Putamen (tissue), 1 donor: ENCODE data around the gene ITK.
"Not testable (repeated sequence)": the region's sequence is repeated elsewhere in the genome, so short reads cannot be mapped to it uniquely, and the experiment has no call there.

Experiments used
- DNase-seq: peaks from one replicate; pipeline ENCODE4 v3.0.0-alpha.2; 2016; ENCODE audit warnings: low spot score

ITK gene

DNA sequence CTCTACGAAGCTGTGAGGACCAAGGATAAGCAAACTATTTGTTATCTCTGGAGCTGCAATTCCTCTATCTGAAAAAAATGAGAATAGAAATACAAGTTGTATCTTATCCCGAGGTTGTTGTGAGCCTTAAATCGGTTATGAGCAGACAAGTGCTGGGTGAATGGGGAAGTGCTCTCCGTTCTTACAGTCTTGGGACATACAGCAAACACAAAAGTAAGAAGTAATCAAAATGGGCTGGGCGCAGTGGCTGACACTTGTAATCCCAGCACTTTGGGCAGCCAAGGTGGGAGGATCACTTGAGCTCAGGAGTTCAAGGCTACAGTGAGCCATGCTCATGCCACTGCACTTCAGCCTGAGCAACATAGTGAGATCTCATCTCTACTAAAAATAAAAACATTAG lies 31.7 kb downstream of the ITK start:
- no peak for DNase-seq

DNA sequence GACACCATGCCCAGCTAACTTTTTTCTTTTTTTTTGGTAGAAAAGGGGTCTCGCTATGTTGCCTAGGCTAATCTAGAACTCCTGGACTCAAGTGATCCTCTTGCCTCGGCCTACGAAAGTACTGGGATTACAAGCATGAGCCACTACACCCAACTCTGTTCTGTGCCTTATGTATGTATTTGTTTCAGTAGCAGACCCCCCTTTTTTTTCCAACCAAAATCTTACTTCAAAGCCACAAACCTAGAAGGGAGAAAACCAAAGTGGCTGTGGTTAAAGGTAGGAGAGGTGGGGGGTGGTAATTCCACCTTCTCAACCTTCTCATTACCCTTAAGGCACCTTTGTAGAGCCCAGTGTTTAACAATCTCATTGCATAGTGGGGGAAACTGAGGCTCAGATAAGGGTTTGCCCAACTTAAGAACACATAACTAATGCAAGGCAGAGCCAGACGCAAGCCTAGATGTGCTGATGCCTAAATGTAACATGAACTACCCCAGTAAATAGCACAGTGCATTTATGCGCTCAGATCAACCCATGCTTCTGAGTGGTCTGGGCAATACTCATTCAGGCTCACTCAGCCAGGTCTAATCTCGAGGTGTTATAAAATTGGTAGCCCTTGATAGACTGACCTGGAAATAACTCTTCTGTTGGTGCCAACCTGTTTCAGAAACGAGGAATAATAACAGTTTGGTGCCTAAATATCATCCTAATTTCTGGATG lies 33.0 kb downstream of the ITK start:
- no peak for DNase-seq

DNA sequence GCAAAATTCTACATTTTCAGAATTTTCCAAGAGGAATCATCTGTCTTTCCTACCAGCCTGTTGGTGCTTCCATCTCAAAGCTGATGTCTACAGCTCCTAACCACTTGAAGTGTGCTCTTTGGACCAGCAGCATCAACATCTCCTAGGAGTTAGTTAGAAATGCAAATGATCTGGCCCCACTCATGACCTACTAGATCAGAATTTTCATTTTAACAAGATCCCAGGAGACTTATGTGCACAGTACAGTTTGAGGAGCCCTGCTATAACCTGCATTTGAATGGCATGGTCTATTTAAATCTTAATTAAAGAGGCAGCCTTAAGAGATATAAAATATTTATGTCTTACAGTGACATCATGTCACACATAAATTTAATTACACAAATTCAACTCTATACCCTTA lies 33.8 kb downstream of the ITK start:
- DNase-seq, result no peak

DNA sequence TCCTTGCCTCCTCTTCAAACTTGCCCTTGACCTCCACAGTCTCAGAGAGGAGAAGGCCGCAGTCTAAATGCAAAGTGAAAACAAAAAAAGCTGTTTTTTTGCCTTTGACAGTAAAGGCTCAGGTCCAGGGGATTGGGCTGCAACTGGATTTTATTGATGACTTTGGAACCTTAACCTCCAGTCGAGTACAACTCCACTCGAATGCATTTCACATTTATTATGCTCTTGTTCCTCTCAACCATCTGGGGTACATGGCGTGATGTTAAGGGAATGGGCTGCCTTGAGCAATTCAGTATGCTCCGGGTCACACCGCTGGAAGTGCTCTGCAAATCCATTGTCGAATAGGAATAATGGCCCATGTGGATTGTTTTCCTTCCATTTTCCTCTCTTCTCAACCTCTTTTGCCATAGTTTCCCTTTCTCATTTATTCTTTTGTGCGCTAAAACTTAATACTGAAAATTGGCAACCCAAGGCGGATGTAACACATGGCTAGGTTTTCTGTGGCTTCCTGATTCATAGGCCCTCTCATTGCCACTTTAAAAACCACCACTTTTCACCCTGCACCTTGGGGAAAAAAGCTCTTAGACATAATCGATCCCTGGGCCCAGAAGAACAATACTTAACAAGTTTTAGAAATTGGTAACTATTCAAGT lies 34.3 kb downstream of the ITK start:
- no peak for DNase-seq

DNA sequence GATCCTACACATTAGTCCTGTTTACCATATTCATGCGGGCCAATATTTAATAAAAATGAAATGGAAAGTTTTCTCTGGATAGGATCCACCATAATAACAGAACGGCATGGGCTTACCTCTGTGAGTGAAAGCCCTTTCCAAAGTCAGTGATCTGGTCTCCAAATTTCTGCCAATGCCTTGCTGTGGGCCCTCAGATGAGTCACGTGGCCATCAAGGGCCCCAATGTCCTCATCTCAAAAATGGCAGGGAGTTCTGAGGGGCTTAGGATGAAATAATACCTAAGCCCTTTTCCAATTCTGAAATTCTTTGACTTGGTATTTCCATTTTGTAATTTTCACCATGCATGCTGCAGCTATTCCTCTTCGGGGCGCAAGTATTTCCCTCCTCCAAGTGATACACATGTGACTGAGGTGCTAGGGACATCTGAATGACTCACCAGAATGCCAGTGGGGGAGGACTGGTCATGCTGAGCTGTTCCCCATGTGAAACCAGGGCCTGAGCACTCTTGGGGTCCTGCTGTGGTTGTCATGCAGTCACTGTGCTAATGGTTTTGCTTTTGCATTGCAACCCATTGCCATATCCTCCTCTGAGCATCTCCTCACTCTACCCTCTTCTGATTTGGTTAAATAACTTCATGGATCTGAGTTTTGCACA lies 35.0 kb downstream of the ITK start:
- DNase-seq, result no peak

DNA sequence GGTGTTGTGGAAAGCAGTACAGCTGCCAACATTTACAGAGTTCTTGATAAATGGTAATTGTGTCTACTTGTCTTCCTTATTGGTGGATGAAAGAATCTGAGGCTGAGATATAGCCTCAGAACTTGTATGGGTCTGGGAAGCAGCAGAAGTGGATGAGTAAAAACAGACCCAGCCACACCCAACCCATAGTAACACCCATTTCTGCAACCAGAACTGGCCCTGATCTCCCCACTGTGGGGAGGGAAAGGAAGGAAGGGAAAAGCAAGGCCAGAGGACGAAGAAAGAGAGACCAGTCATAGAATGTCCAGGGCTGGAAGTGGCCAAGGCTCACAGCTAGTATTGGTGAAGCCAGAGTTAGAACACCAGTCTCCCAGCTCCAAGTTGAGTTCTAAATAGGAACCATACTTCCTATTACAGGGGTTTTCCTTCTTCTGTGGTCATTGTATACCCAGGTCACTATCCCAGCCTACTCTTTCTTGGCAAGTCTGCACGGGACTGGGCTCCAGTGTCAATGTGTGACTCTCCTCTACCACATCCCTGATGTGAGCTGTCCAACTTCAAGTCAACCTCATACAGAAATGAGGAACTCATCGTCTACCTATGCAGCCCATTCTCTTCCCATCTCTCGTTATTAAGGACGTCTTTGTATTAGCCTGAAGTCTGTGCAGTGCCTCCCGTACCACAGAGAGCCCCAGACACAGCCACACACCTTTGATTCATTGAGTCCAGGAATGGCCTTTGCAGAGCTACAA lies 35.9 kb downstream of the ITK start:
- no peak for DNase-seq

DNA sequence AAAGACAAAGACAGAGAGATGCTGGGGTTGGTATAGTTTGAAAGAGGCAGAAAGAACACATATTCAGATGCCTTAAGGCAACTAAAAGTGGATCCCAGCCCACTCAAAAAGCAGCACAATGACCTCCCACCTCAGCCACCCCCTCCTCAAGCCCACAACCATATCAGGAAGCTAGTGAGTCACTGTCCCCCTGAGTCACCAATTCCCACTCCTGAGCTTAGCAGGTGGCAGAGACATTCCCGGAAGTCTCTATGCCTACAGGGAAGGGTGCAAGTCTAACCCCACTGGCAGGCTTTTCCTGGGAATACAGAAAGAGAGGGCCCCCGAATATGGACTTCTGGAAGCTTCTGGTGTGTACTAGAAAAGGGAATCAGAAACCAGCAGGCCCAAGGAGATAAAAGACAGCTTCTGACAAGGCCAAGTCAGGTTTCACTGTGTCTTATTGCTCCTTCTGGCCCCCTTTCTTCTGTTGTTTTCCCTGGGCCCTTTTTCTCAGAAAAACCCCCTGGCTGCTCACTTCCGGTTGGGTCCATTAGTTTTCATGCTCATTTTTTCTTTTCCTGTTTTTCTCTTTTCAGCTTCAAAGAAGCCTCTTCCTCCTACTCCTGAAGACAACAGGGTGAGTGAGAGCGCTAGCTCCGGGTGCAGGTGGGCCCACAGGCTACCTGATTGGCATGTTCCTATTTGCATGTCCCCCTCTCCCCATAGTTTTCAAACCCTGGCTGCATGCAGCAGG lies 36.8 kb downstream of the ITK start:
- peak; percentile 7 for DNase-seq

DNA sequence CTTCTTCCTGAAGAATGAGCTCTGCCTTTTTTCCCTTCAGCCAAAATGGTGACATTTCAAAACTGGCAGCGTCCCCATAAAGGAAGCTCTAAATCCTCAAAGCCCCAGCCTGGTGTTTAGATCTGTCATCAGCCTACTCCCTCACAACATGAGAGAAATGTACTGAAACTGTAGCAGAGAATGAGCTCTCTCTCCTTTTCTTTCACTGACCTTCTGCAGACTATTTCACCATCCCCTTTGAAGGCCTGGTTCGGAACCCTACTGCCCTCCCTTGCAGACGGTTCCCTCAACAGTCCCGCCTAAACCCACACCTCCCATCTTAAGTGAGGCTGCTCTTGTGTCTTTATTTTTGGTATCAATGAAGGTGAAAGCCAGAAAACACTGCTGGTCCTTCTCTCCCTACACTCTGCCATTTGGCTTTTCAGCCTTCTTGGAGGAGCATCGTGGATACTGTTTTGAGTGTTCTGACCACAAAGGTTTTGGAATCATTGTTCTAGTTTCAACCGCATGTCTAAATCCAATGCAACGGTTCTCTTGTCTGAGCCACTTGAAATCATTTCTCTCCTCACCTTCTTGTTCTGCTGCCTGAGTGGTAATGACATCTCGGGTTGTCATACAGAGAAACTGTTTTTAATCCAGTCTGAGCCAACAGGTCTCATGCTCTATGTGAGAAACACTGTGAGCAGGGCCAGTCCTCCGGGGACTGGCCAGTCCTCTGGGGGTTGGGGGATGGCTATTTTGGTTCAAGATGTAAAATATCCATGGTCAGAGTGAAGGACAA lies 39.0 kb downstream of the ITK start:
- no peak for DNase-seq

DNA sequence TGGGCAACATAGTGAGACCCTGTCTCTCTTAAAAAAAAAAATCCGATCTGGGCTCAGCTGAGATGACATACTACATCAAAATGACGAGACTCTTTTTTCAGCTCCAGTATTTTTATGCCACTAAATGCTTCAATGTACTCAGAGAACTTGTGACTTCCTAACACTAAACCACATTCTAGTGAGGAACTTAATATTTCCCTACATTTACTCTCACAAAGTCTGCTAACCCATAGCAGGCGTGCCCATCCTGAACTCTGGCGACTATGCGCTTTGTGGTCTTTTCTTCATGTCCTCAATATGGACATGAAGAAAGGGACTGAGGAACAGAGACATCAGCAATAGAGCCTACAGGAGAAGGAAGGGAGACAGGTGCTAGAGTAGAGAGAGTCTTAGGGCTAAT lies 41.3 kb downstream of the ITK start:
- DNase-seq, result no peak

DNA sequence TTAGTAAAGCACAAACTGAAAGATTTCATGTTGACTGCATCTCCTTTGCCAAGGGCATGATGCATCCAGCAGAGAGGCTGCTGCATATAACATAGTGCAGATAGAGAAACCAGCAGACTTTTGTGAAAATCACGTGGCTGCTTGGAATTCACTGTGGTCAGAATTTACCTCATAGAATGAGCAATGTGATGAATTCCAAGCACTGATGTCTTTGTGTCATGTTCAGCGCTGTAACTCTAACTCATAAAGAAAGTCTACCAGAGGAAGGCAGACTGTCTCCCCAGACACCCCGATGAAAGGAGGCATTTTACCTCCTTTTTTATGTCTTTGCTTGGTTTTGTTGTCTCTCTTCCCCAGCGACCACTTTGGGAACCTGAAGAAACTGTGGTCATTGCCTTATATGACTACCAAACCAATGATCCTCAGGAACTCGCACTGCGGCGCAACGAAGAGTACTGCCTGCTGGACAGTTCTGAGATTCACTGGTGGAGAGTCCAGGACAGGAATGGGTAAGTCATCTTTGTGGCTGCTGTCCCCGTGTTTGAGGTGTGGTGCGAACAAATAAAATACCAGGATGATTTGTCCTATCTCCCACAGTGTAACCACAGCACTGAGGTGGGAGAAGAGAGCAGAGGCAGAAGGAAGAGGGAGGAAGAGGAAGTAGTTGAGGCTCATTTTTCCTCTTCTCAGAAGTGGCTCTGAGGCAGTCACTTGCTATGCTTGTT lies 42.0 kb downstream of the ITK start:
- DNase-seq, result no peak

DNA sequence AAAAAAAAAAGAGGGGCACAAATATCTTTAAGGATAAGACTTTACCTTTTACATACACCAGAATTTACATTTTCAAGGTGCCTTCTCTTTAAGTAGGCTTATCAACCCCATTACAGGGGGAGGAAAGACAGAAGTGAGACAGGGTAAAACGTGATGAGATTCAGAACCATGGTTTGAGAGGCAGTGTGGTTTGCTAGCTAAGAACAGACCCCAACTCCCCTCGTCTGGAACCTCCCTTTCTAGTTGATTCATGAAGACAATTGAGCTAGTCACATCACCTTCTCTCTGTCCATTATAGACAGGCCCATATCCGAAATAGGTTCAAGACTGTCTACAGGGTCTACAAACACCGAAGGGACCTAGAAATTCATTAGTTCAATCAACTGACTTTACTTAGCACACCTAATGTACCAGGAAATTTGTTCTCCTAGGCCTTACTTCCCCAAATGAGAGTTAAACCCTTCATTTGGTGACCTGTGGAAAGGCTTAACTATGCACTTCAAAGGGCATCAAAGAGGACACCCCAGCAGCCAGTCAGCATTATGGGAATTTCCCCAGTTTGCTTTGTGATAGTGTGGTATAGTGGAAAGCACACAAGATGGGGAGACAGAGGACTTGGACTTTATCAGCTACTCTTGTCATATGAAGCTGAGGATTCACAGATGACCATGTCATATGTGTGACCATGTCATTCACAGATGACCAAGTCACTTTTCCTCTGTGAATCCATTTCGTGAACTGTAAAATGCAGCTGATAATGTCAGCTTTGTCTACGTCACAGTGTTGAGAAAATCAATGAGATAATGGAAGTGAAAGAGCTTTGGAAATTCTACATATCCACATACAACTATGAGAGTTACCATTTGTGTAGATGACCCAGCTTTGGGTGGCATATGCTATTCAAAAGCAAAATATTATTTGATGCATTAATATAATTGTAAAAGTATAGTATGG lies 45.1 kb downstream of the ITK start:
- DNase-seq, result no peak

DNA sequence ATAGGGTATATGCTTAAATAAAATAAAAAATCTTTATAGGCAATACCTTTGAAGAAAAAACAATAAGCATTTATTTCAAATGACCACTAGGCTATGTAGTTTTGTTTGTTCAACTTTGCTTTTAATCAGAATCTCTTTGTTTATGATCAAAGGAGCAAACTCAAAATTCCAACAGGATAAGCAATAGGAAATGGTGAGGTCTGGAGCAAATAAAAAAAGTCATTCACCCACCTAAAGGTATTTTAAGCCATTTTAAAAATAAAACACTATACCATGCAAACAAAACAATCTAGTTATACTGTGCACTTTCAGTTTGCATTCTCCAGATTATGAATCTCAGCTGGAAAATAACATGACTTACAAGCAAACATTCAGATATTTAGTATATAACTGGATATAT lies 50.0 kb downstream of the ITK start:
- no peak for DNase-seq

DNA sequence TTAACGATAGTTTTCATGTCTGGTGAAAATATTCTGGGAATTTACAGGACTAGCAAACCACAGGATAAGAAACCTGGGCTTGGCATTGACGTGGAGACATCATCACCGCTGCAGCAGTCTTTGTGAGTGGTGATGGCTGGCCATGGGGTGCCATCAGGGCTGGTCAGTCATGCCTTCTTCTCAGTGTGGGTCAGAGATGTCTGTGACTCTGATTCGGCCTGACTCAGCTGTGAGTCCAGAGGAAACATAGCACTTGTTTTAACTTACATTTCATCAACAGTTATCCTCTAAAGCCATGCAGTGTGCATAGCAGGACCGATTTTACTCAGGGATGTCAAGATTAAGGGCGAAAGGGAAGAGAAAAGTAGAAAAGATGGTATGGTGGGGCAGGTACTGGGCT lies 52.1 kb downstream of the ITK start:
- DNase-seq, result no peak

DNA sequence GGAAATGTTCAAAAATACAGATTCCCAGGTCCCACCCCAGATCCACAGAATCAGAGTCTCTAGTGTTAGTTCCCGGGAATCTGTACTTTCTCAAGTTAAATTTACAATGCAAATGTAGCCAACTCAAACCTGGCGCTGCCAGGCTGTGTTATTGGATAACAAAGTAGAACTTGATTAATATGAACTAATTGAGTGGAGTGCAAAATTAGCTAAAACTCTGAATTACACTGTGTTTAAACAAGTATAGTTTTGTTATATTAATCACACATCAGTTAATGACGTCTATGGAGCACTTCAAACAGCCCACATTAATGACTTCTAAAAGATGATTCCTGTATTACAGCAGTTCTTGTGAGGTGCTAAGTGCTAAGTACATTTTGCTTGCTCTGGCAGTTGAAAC lies 52.9 kb downstream of the ITK start:
- DNase-seq, result no peak

DNA sequence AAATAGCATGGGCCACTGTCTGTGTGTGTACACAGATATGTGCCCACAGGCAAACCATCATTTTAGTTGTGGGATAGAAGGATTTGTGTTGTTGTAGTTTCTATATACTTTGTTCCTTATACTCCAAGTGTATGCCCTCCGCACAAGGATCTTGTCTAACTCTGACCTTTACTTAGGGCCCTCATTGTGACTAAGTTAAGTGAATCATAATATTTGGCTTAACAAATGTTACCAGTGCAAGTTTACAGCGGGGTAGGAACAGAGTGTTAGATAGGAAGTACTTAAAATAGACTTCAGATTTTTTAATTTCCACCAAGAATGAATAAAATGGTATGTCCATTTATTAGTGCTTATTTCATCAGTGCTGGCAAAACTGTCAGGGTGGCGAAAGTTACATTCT lies 55.8 kb downstream of the ITK start:
- DNase-seq, result no peak

DNA sequence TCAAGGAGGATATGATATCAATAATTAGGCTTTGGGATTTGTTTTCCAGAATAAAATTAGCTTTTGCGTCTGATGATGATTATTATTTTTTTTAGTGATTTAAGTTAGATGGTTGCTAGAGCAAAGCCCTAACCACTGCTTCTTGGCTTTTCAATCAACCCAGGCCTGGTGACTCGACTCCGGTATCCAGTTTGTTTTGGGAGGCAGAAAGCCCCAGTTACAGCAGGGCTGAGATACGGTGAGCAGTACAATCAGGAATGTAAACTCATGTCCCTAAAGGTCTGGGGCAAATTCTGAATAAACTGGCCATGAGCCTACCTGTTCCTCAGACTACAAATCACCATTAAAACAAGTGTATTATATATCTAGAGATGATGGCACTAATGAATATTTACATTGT lies 60.8 kb downstream of the ITK start:
- DNase-seq, result no peak

DNA sequence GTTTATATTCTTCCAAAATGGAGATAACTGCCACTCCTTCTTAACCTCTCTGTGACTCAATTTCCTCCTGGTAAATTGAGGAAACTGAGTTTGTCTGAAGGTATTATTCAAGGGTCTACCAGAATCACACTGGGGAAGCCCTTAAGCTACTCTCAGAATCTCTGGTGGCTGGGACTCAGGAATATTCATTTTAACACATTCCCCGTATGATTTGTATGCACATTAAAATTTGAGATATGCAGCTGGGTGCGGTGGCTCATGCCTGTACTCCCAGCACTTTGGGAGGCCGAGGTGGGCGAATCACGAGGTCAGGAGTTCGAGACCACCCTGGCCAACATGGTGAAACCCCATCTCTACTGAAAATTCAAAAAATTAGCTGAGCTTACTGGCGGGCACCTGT lies 64.1 kb downstream of the ITK start:
- DNase-seq, result not testable (repeated sequence)

DNA sequence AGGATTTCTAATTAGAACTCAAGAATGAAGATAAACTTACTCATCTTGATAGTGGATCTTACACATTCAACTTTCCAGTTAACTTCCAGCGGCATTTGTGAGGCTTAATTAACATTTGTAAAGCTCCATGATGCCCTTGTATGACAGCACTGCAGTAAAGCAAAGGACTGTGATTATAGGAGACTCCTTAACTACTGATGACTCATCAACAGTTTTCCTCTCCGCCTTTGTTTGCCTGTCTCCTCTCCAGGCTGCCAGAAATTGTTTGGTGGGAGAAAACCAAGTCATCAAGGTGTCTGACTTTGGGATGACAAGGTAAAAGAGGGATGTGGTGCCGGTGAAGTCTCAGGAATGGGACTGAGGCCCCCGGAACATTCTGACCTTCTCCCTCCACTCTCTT lies 64.8 kb downstream of the ITK start:
- DNase-seq, result no peak

DNA sequence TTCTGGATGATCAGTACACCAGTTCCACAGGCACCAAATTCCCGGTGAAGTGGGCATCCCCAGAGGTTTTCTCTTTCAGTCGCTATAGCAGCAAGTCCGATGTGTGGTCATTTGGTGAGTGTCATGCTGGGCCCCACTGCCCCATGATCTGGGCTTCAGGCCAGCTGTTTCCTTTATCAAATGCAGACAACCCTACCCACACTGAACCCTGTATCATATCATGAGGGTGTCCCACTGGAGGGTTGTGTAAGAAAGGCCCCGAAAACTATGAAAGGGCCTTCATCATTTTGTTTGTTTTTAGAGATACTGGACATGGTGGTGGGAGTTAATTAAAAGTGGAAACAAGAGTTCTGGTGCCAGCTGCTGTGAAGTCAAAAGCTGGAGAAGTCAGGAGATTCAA lies 65.2 kb downstream of the ITK start:
- DNase-seq, result no peak

DNA sequence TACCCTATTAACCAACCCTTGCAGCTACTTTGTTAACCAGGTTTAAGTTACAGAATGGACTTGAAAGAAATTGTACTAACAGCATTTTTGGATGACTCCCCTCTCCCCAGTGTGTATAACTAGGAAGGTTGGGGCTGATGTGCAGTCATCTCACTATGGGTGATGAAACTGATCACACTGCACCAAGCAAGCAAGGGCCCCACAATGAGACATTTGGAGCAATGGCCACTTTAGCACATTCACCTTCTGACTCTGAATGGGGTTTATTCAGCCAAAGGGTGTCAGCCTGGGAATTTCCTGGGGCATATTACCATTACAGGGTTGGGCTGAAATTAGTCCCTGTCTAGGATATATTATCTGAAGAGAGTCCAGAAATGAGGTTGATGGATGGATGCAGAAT lies 66.6 kb downstream of the ITK start:
- DNase-seq, result no peak
